Heart left ventricle (tissue), 13 donors: ENCODE data around the gene DNAH7.

Experiments
- CTCF ChIP-seq, 12 donors: fragments of 200-600 bp; sonication (generic) in 4 of 12; IDR thresholded peaks; one replicate each; pipeline versions ENCODE4 v1.5.0 to v1.8.0; 2018 to 2022; ENCODE audit warnings: antibody characterized with exemption in 12 of 12, mild to moderate bottlenecking in 5 of 12
- POLR2A ChIP-seq, 2 donors: fragments of 450-650 bp; IDR thresholded peaks; one replicate each; pipeline ENCODE4 v1.6.1; 2017; ENCODE audit warnings: antibody characterized with exemption in 2 of 2, mild to moderate bottlenecking in 2 of 2, moderate library complexity in 2 of 2
- donor health status: ischemic (EF 13 %, LVEDD 7.1; RV severe dilation, severe dysfunction).
- donor health status: DM: no; HTN: yes; CAD: no.
- donor health status: DM: no; HTN: no; CAD: no.
- donor health status: ischemic (EF 25% LVEDD 6.9; RV normal size, moderate dysfunction).
- donor health status: ischemic (EF 25% LVEDD 5.7; RV mildly dilated, moderate dysfunction).
- donor health status: ischemic (EF 35%, LVEDD 5.7; RV mildly dilated, moderate dysfunction).
- donor health status: nonischemic (EF 11% LVEDD 7.7; RV severe dilation, severe dysfunction).
- donor health status: DM: yes; HTN: yes; CAD: no.
- donor health status: PGD.
- donor health status: ischemic (EF 29% LVEDD 5.4; RV normal size, mild dysfunction).
- donor health status: nonischemic (EF 23%, LVEDD 6.1; RV moderate dilation, normal function).

- TF ChIP-seq CTCF (IDR thresholded peaks at IDR 0.05): no peak
- no peak for TF ChIP-seq POLR2A (IDR thresholded peaks at IDR 0.05)
Measured at GRCh38 chr2:195909926-195910325, 158.7 kb downstream of the DNAH7 start.
